Testis (tissue), 3 donors: ENCODE measurements around the gene TSTD2. TPM values are rescaled to one million over a fixed set of nuclear protein-coding genes. Genes with fewer than 3 reads are reported as not detected.
"Not testable (repeated sequence)": the region's sequence is repeated elsewhere in the genome, so short reads cannot be mapped to it uniquely, and the experiment has no call there.

Source experiments
- DNase-seq: peaks from one replicate; pipeline ENCODE4 v3.0.0-alpha.2; 2019
- H3K27ac ChIP-seq, 2 donors: fragments of 200-600 bp; sonication (generic); one replicate each; pipeline ENCODE4 v1.5.1; 2019
- H3K27me3 ChIP-seq: fragments of 200-600 bp; sonication (generic); one replicate; pipeline ENCODE4 v1.5.1; 2019
- H3K36me3 ChIP-seq: fragments of 200-600 bp; sonication (generic); one replicate; pipeline ENCODE4 v1.5.1; 2017; ENCODE audit warnings: low read depth; ENCODE audit errors: missing control alignments
- H3K4me1 ChIP-seq: fragments of 200-600 bp; sonication (generic); one replicate; pipeline ENCODE4 v1.5.1; 2019
- H3K4me3 ChIP-seq, 2 donors: fragments of 200-600 bp; sonication (generic); one replicate each; pipeline ENCODE4 v1.5.1; 2017 to 2019
- H3K9me3 ChIP-seq: fragments of 200-600 bp; sonication (generic); one replicate; pipeline ENCODE4 v1.5.1; 2017
- POLR2A ChIP-seq: fragments of 450-650 bp; IDR thresholded peaks from one replicate; pipeline ENCODE4 v1.6.1; 2017; ENCODE audit warnings: antibody characterized with exemption, mild to moderate bottlenecking, moderate library complexity
- WGBS, 2 donors: methylation state at CpG; one replicate each; pipeline ENCODE4 v1.1.5; 2018; 5-methylcytosine and 5-hydroxymethylcytosine counted together
- intact Hi-C: fragments of 100-400 bp; cut with DNase I; formaldehyde crosslinking; loops from one replicate; pipeline ENCODE4 v1.15.1; 2023; ENCODE audit warnings: low total_unique reads
- polyA plus RNA-seq: library from polyadenylated mRNA; stranded (reverse); fragments of 350-450 nt; fragmentation: Illumina TruSeq; extraction: RNeasy Lipid Tissue Mini Kit (QIAGEN cat#74804); gene quantifications from one replicate; pipeline ENCODE4 v1.2.3, GENCODE V29; 2014; ENCODE audit warnings: low read depth, low replicate concordance; ENCODE audit not compliant: insufficient read depth
- total RNA-seq, 2 donors: library from RNA; depleted of rRNA; stranded (reverse); fragments of >200 nt; gene quantifications; one replicate each; pipeline ENCODE4 v1.2.3, GENCODE V29; 2016
- TF ChIP-seq, protein P1 (sequence below), 3 experiments: fragments of 450-650 bp in 2 of 3; fragments of 200-600 bp in 1 of 3; sonication (generic) in 1 of 3; IDR thresholded peaks; one replicate each; pipeline ENCODE4 v1.5.1; 2016 to 2019; ENCODE audit warnings: antibody characterized with exemption in 3 of 3, mild to moderate bottlenecking in 2 of 3, moderate library complexity in 1 of 3

Gene TSTD2
- total and polyA plus RNA-seq, 3 donors from 2014 or later = 20.0 to 35.6 (median 31.8) TPM

DNA sequence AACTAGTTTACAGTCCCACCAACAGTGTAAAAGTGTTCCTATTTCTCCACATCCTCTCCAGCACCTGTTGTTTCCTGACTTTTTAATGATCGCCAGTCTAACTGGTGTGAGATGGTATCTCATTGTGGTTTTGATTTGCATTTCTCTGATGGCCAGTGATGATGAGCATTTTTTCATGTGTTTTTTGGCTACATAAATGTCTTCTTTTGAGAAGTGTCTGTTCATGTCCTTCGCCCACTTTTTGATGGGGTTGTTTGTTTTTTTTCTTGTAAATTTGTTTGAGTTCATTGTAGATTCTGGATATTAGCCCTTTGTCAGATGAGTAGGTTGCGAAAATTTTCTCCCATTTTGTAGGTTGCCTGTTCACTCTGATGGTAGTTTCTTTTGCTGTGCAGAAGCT, 51.6 kb downstream of the TSTD2 start:
- H3K36me3 ChIP-seq, H3K4me1 ChIP-seq, H3K27ac ChIP-seq, H3K9me3 ChIP-seq, H3K27me3 ChIP-seq, intact Hi-C loops, DNase-seq, H3K4me3 ChIP-seq: not testable (repeated sequence)
- WGBS, 2 donors = no CpG with 5 or more reads among the region's 3 CpGs

DNA sequence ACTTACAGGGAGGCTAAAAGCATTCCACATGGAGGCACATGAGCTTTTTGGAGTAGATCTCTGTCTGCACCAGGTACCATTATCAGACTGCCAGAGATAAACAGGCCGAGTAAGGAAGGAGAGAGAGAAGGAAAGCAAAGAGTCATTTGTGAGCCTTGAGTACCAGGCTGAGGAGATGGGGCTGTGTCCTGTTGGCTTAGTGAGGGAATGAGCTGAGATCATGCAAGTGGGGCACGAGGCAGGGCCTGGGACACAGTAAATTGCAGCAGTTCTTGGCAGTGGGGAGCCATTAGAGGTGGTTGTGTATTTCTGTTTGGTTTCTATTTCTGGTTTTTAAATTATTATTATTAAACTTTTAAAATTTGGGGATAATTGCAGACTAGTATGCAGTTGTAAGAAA, 53.3 kb downstream of the TSTD2 start:
- WGBS, 2 donors = 70 to 74% methylated on average over 2 of the region's 2 CpGs
- Histone ChIP-seq H3K9me3 (no peaks in the 10 kb centered on the region), H3K4me1 (no peaks in the 10 kb centered on the region), H3K36me3 (no peaks in the 10 kb centered on the region), H3K27me3 (no peaks in the 10 kb centered on the region), H3K4me3 (no peak overlapping the region), H3K27ac (no peak overlapping the region)
- no peak for DNase-seq
- intact Hi-C loops = loop anchor here (10.0 kb wide), 1 partner anchor 55 kb away; the partner anchor contains the start of genes NCBP1 and TSTD2
- TF ChIP-seq, protein P1, sequence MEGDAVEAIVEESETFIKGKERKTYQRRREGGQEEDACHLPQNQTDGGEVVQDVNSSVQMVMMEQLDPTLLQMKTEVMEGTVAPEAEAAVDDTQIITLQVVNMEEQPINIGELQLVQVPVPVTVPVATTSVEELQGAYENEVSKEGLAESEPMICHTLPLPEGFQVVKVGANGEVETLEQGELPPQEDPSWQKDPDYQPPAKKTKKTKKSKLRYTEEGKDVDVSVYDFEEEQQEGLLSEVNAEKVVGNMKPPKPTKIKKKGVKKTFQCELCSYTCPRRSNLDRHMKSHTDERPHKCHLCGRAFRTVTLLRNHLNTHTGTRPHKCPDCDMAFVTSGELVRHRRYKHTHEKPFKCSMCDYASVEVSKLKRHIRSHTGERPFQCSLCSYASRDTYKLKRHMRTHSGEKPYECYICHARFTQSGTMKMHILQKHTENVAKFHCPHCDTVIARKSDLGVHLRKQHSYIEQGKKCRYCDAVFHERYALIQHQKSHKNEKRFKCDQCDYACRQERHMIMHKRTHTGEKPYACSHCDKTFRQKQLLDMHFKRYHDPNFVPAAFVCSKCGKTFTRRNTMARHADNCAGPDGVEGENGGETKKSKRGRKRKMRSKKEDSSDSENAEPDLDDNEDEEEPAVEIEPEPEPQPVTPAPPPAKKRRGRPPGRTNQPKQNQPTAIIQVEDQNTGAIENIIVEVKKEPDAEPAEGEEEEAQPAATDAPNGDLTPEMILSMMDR (IDR thresholded peaks at IDR 0.05) = no peak
- TF ChIP-seq POLR2A = no peak

DNA sequence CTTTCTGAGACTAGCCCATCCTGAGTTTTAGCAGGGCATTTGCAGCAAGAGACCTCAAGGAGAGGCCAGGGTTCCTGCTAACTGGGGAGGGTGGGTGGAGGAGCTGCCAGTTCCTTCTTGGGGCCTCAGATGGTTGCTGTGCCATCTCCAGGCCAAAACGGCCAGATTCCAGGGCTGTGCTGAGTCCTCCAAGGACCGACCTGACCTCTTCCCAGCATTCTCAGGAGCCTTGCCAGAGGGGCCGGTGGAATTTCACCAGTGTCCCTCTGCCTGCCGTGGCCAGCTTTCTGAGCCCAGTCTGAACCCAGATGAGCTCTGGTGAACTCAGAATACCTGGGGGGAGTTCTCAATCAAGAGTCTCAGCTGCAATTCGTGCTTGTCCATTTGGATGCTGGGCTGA, 54.3 kb downstream of the TSTD2 start:
- no peak for TF ChIP-seq POLR2A
- TF ChIP-seq, protein P1 (IDR thresholded peaks at IDR 0.05) = no peak
- Histone ChIP-seq H3K27ac (no peak overlapping the region), H3K27me3 (no peaks in the 10 kb centered on the region), H3K4me3 (no peak overlapping the region), H3K4me1 (no peaks in the 10 kb centered on the region), H3K9me3 (no peaks in the 10 kb centered on the region), H3K36me3 (no peaks in the 10 kb centered on the region)
- intact Hi-C loops = loop anchor here (10.0 kb wide), 1 partner anchor 56 kb away; the partner anchor contains the start of genes NCBP1 and TSTD2
- WGBS, 2 donors = 63 to 75% methylated on average over 1 to 5 of the region's 5 CpGs
- DNase-seq = no peak

DNA sequence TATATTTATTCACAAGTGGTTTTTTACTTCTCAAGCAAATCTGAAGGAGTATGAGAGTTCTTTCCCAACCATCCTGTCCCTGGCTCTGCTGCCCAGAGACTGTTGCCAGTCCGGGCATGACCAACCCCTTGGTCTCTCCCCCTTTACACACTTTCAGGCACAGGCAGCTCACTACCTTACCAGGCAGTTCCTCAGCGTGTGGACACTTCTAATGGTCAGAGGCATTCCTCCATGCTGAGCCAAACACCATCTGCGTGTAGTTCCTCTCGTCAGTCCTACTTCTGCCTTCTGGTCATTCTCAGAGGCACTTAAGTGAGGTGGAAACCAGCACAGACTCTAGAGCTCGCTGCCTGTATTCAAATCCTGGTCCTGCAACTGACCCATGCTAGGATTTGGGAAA, 56.1 kb downstream of the TSTD2 start:
- H3K36me3 ChIP-seq = no peaks in the 10 kb centered on the region
- H3K4me1 ChIP-seq = no peaks in the 10 kb centered on the region
- 80 to 90% methylated on average over 5 of the region's 5 CpGs for WGBS, 2 donors
- H3K4me3 ChIP-seq = no peak overlapping the region
- intact Hi-C loops = loop anchor here (10.0 kb wide), 1 partner anchor 58 kb away; the partner anchor contains the start of genes NCBP1 and TSTD2
- DNase-seq = no peak
- H3K9me3 ChIP-seq = no peaks in the 10 kb centered on the region
- TF ChIP-seq, protein P1 (IDR thresholded peaks at IDR 0.05) = no peak
- TF ChIP-seq POLR2A = no peak
- H3K27me3 ChIP-seq = no peaks in the 10 kb centered on the region
- no peak overlapping the region for H3K27ac ChIP-seq

DNA sequence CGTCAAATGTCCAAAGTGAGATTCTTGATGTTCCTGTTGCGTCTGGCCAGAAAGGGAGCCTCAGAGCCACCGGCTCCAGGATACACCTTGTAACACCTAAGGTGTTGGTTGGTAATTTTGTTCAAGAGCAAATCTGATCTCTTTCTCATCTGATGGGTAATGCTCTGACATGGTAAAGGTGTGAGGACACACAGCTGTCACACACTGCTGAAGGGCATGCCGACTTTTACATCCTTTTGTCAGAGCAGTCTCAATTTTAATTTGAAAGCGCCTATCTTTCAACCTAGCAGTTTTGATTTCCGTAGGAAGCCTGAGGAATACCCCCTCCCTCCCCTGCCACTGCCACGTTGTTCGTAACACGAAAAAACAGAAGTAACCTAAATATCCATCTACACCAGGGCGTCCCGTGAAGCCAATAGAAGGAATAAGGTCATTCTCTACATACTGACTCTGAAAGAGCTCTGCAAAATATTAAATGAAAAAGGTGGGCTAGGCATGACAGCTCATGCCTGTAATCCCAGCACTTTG, 57.4 kb downstream of the TSTD2 start:
- H3K9me3 ChIP-seq = no peaks in the 10 kb centered on the region
- H3K27me3 ChIP-seq = no peaks in the 10 kb centered on the region
- WGBS, 2 donors = 57 to 69% methylated on average over 11 of the region's 11 CpGs
- TF ChIP-seq, protein P1 (IDR thresholded peaks at IDR 0.05) = no peak
- no peak for TF ChIP-seq POLR2A
- H3K4me1 ChIP-seq = no peaks in the 10 kb centered on the region
- peak overlapping the region in 1 of 2 donors; percentile 50 for H3K4me3 ChIP-seq
- no peak overlapping the region for H3K27ac ChIP-seq
- intact Hi-C loops = loop anchor here (10.0 kb wide), 1 partner anchor 59 kb away; the partner anchor contains the start of genes NCBP1 and TSTD2
- DNase-seq = no peak
- H3K36me3 ChIP-seq = no peaks in the 10 kb centered on the region

DNA sequence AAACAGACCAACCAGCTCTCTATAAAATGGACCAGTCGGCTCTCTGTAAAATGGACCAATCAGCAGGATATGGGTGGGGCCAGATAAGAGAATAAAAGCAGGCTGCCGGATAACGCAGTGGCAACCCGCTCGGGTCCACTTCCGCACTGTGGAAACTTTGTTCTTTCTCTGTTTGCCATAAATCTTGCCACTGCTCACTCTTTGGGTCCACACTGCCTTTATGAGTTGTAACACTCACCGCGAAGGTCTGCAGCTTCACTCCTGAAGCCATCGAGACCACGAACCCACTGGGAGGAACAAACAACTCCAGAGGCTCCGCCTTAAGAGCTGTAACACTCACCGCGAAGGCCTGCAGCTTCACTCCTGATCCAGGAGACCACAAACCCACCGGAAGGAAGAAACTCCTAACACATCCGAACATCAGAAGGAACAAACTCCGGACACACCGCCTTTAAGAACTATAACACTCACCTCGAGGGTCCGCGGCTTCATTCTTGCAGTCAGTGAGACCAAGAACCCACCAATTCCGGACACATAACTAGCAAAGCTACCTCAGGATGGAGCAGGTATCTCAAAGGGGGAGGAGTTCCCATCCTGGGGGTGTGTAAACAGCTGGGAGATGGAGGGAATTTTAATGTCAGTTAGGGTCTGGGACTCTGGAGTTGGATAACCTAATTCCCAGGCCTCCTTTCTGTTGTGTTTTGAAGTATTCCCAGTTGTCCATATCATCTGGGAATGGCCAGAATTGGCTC, 58.1 kb downstream of the TSTD2 start:
- not testable (repeated sequence) for H3K4me1 ChIP-seq, H3K27me3 ChIP-seq, H3K27ac ChIP-seq, H3K36me3 ChIP-seq, H3K9me3 ChIP-seq
- peak; percentile 63 for DNase-seq
- intact Hi-C loops = loop anchor here (10.0 kb wide), 1 partner anchor 60 kb away; the partner anchor contains the start of genes NCBP1 and TSTD2
- H3K4me3 ChIP-seq = peak overlapping the region; percentile 24 to 50
- 58 to 73% methylated on average over 21 of the region's 21 CpGs for WGBS, 2 donors

DNA sequence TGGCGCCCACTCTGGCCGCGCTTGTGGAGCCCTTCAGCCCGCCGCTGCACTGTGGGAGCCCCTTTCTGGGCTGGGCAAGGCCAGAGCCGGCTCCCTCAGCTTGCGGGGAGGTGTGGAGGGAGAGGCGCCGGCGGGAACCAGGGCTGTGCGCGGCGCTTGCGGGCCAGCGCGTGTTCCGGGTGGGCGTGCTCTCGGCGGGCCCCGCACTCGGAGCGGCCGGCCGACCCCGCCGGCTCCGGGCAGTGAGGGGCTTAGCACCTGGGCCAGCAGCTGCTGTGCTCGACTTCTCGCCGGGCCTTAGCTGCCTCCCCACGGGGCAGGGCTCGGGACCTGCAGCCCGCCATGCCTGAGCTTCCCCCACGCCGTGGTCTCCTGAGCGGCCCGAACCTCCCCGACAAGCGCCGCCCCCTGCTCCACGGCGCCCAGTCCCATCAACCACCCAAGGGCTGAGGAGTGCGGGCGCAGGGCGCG, 59.0 kb downstream of the TSTD2 start:
- intact Hi-C loops = loop anchor here (10.0 kb wide), 1 partner anchor 61 kb away; the partner anchor contains the start of genes NCBP1 and TSTD2
- H3K4me3 ChIP-seq = peak overlapping the region; percentile 45 to 50
- not testable (repeated sequence) for DNase-seq, H3K9me3 ChIP-seq, H3K27ac ChIP-seq, H3K27me3 ChIP-seq, H3K36me3 ChIP-seq, H3K4me1 ChIP-seq
- 57 to 81% methylated on average over 5 to 42 of the region's 47 CpGs for WGBS, 2 donors
